GM18861 (cell line): ENCODE results near the gene NECAB3.
"Not testable (repeated sequence)": the region's sequence is repeated elsewhere in the genome, so short reads cannot be mapped to it uniquely, and the experiment has no call there.

ENCODE experiments used
- ATAC-seq: cut with Tn5 transposase; IDR thresholded peaks from one replicate; pipeline ENCODE4 v1.9.1; 2021; ENCODE audit not compliant: unreplicated experiment

The NECAB3 gene

GRCh38 chr20:33698966-33699365, 24.7 kb upstream of the NECAB3 start:
- not testable (repeated sequence) for ATAC-seq

GRCh38 chr20:33697129-33697528, 22.9 kb upstream of the NECAB3 start:
- no peak for ATAC-seq

GRCh38 chr20:33696448-33696847, 22.2 kb upstream of the NECAB3 start:
- no peak for ATAC-seq

GRCh38 chr20:33694639-33695012, 20.4 kb upstream of the NECAB3 start:
- ATAC-seq, result no peak

GRCh38 chr20:33693741-33694638, 19.8 kb upstream of the NECAB3 start:
- no peak for ATAC-seq

- ATAC-seq, result no peak
Observed at GRCh38 chr20:33693289-33693688, 19.1 kb upstream of the NECAB3 start.

- no peak for ATAC-seq
Observed at GRCh38 chr20:33689973-33690372, 15.7 kb upstream of the NECAB3 start.

- ATAC-seq, result no peak
Observed at GRCh38 chr20:33689493-33689892, 15.3 kb upstream of the NECAB3 start.

- no peak for ATAC-seq
Observed at GRCh38 chr20:33688938-33689424, 14.8 kb upstream of the NECAB3 start.

- no peak for ATAC-seq
Observed at GRCh38 chr20:33687993-33688937, 14.0 kb upstream of the NECAB3 start.

- no peak for ATAC-seq
Observed at GRCh38 chr20:33687370-33687915, 13.2 kb upstream of the NECAB3 start.

- no peak for ATAC-seq
Observed at GRCh38 chr20:33686984-33687366, 12.7 kb upstream of the NECAB3 start.

GRCh38 chr20:33686100-33686983, 12.1 kb upstream of the NECAB3 start, which contains the start of gene E2F1:
E2F1 (minus strand) TSS chr20:33686385; CDS start chr20:33686264, 121 bp downstream.
- ATAC-seq, result peak; percentile 59

- peak; percentile 34 for ATAC-seq
Observed at GRCh38 chr20:33685328-33686099, 11.3 kb upstream of the NECAB3 start.

GRCh38 chr20:33684533-33685327, 10.5 kb upstream of the NECAB3 start:
- no peak for ATAC-seq

- ATAC-seq, result no peak
Observed at GRCh38 chr20:33681728-33682353, 7.6 kb upstream of the NECAB3 start.

- ATAC-seq, result no peak
Observed at GRCh38 chr20:33681288-33681687, 7.1 kb upstream of the NECAB3 start.

GRCh38 chr20:33680686-33681085, 6.5 kb upstream of the NECAB3 start:
- no peak for ATAC-seq
